GM21390 (cell line): ENCODE data around the gene OR2H2.

Source experiments
- ATAC-seq: cut with Tn5 transposase; IDR thresholded peaks from one replicate; pipeline ENCODE4 v1.9.1; 2021; ENCODE audit not compliant: unreplicated experiment

Gene OR2H2

DNA sequence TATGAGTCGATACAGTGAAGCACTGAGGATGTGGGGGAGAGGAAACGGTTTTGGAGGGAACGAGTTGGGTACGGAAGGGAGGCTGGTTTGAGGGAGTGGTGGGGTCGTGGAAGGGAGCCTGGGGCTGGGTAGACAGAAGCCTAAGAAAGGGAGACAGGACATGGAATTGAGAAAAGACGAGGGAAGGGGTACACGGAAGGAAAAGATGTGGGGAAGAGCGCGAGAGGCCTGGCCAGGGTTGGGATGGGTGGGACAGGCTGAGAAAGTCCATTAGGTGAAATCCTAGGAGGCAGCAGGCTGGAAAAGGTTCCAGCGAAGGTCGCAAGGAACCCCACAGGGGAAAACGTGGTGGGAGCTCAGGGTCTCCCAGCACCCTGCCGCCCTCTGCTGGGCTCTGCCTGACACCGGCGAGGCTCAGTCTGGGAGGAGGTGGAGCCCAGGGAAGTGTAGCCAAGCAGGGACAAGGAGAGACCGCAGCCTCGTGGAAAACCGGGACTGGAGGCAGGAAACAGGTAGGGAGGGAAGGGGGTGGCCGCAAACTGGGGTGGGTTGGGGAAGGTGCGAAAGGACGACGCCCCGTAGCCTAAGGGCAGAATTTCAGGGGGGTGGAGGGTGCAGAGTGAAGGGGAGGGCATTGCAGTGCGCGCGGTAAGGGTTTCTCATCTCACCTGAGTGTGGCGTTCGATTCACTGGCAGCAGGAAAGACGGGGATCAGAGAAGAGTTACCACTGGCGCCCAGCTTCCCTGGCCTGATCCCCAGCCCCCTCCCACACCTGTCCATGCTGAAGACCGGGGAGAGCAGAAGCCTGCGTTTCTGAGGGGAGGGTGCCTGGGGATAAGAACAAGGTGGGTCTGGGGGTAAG is 43.7 kb downstream of the OR2H2 start:
- ATAC-seq, result no peak

GRCh38 chr6:29629571-29629970 is 44.6 kb downstream of the OR2H2 start:
- ATAC-seq, result no peak

- ATAC-seq, result no peak
Measured at GRCh38 chr6:29630315-29630714, 45.4 kb downstream of the OR2H2 start.

- ATAC-seq, result no peak
Measured at GRCh38 chr6:29631209-29631810, 46.4 kb downstream of the OR2H2 start.

DNA sequence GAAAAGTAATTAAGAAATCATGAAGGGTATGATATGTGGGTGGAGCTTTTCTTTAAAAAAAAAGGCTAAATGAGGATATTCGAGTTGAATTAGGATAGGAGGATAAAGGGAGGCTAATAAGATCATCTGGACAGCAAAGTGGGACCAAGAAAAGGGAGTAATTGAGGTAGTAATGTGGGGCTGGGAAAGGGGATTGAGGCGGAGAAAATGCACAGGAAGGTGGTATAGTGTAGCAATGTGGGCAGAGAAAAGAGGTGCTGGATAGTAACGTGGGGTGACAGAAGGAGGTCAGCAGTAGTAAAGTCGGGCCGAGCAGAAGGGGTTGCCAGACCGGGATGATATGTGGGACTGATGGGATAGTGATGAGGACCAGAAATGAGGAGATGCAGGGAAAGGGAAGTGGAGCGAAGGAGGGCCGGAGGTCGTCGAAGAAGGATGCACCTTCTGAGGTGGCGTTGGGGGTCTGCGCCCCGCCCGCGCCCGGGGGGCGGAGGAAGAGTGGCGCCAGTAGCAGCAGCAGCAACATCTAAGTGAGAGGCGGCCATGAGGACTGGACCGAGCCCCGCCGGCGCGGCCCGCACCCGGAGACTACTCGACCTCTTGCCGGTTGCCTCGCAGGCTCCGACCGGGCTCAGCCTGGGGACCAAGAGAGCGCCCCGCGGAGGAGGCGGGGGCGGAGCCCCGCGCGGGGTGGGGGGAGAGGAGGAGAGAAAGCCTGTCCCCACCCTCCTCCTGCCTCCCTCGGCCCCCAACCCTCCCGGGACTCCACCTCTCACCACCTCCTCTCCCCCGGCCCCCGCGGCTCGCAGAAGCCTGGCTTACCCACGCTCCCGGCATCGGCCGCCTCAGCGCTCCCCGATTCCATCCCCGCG is 47.2 kb downstream of the OR2H2 start:
- ATAC-seq, result peak; percentile 35

- peak; percentile 78 for ATAC-seq
Measured at GRCh38 chr6:29632789-29633533, 48.0 kb downstream of the OR2H2 start, which contains the start of gene GABBR1. Gene GABBR1, minus strand, starts transcription at chr6:29633183. Its CDS starts 798 bp downstream, at chr6:29632385.

DNA sequence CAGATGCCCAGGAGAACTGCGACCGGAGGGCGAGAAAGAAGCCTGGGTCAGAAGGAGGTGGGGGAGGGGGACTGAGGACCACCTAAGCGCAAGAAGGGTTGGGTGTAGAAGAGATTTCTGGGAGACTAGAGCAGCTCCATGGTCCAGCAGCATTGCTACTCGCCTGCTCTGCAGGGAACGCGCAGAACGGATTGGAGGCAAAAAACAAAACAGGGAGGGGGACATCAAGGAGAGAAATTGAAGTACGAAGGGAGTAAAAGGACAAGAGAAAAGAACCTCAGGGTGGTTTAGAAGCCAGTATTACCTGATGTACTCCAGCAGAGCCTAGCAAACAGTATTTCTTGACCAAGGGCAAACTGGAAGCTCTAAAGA is 48.6 kb downstream of the OR2H2 start:
- ATAC-seq, result peak; percentile 5

DNA sequence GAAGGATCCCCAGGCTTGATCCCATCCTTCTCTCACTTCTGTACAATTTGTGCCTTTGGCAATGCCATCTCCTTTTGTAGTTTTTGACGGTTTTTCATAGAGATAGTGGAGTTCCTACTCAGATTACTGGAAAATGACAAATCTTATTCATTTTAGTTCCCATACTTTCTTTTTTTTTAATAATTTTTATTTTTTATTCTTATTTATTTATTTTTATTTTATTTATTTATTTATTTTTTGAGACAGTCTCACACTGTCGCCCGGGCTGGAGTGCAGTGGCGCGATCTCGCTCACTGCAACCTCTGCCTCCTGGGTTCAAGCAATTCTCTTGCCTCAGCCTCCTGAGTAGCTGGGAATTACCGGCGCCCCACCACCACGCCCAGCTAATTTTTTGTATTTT is 52.3 kb downstream of the OR2H2 start:
- ATAC-seq, result no peak
